Lung (tissue), 12 donors: ENCODE measurements around the gene ARAP1. TPM values are rescaled to one million over a fixed set of nuclear protein-coding genes. Genes with fewer than 3 reads are reported as not detected.

ENCODE experiments used
- ATAC-seq: fragments of 200-7000 bp; cut with Tn5 transposase; one replicate; pipeline ENCODE4 v1.9.1; 2020; ENCODE audit warnings: moderate number of reproducible peaks; ENCODE audit not compliant: insufficient read depth, low FRiP score
- DNase-seq, 3 donors: peaks; one replicate each; pipeline ENCODE4 v3.0.0-alpha.2; 2013 to 2017
- H3K27ac ChIP-seq, 2 donors: one replicate each; pipeline ENCODE4 v1.5.1; 2013; ENCODE audit warnings: mild to moderate bottlenecking in 2 of 2, moderate library complexity in 2 of 2, control low read depth in 1 of 2, inconsistent platforms in 1 of 2, low read depth in 1 of 2, low read length in 1 of 2
- H3K27me3 ChIP-seq, 3 donors: one replicate each; pipeline ENCODE4 v1.5.1; 2013; ENCODE audit warnings: low read length in 2 of 3; ENCODE audit not compliant: control insufficient read depth in 3 of 3, insufficient read depth in 3 of 3
- H3K36me3 ChIP-seq, 4 donors: one replicate each; pipeline ENCODE4 v1.5.1; 2013; ENCODE audit warnings: low read length in 4 of 4, mild to moderate bottlenecking in 1 of 4, moderate library complexity in 1 of 4; ENCODE audit not compliant: control insufficient read depth in 4 of 4, insufficient read depth in 4 of 4
- H3K4me1 ChIP-seq, 5 donors: one replicate each; pipeline ENCODE4 v1.5.1; 2013; ENCODE audit warnings: low read length in 5 of 5, mild to moderate bottlenecking in 2 of 5, moderate library complexity in 1 of 5; ENCODE audit not compliant: control insufficient read depth in 5 of 5, insufficient read depth in 5 of 5
- H3K4me3 ChIP-seq: one replicate; pipeline ENCODE4 v1.5.1; 2013; ENCODE audit warnings: mild to moderate bottlenecking, control low read depth, moderate library complexity
- H3K9ac ChIP-seq, 2 donors: one replicate each; pipeline ENCODE4 v1.5.1; 2013; ENCODE audit warnings: low read length in 2 of 2, control low read depth in 1 of 2; ENCODE audit not compliant: insufficient read depth in 1 of 2
- H3K9me3 ChIP-seq, 4 donors: one replicate each; pipeline ENCODE4 v1.5.1; 2013; ENCODE audit warnings: low read length in 3 of 4, mild to moderate bottlenecking in 1 of 4, moderate library complexity in 1 of 4; ENCODE audit not compliant: control insufficient read depth in 4 of 4, insufficient read depth in 3 of 4
- WGBS, 2 donors: extraction: QIAGEN DNeasy Blood & Tissue Kit; methylation state at CpG; one replicate each; pipeline ENCODE4 v1.1.7; 2013; 5-methylcytosine and 5-hydroxymethylcytosine counted together
- polyA plus RNA-seq, 2 donors: library from polyadenylated mRNA; stranded (reverse); fragments of 200-250 nt; gene quantifications; one replicate each; pipeline ENCODE4 v1.2.1, GENCODE V29; 2013
- total RNA-seq, 2 donors: library from RNA; depleted of rRNA in 1 of 2; stranded (reverse); fragments of >200 nt in 1 of 2; gene quantifications; one replicate each; pipeline ENCODE4 v1.2.1, GENCODE V29; 2014 to 2021
- TF ChIP-seq, protein P1 (sequence below): IDR thresholded peaks from 2 replicates; pipeline ENCODE4 v1.5.1; 2012; ENCODE audit warnings: mild to moderate bottlenecking; ENCODE audit errors: control extremely low read depth, extremely low read depth
- donor health status: control.
- donor health status: control.
- donor health status: Bipolar disorder and iron deficiency.
- donor health status: healthy.
- donor health status: DM: yes; HTN: yes; CAD: no.

The ARAP1 gene
- total and polyA plus RNA-seq, 4 donors = 134 to 218 (median 173) TPM

DNA sequence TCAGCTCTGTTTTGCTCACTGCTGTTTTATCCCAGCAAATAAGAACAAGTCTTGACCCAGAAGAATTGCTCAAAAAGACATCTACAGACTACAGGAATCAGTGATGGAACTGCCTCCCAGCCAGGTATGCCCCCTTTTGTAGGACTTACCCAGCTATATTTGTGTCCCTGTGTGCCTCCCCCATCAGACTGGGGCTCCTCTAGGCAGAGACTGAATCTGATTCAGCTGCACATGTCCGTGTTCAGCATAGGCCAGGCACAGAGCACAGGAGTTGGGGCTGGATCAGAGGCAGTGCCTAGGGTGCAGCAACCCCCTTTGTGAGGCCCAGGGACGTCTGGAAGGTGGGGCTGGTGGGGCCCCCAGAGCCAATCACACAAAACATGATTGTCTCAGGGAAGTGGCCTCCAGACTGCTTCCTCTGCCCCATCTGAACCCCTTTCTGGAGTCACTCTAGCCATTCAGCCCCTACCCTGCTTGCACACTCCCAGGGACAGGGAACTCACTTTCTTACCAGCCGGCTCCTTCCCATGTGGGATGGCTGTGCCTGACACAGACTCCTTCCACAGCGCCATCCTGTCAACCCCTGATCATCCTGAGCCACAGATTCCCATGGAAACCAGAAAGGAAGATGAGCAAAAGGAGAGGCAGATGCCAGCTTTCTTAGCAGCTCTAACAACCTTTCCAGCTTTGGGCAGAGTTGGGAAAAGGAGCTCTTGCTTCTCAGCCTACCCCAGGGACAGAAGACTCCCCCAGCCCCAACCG lies 102.8 kb downstream of the ARAP1 start:
- H3K9me3 ChIP-seq = no peaks in the 10 kb centered on the region
- ATAC-seq = no peak
- no peaks in the 10 kb centered on the region for H3K36me3 ChIP-seq
- H3K4me3 ChIP-seq = no peak overlapping the region
- H3K4me1 ChIP-seq = peaks cover 0 to 3% (median 0%) of the 10 kb centered on the region in 5 donors
- 74 to 75% methylated on average over 5 of the region's 5 CpGs for WGBS, 2 donors
- H3K27me3 ChIP-seq = peaks cover 0 to 3% (median 0%) of the 10 kb centered on the region in 3 donors
- no peak overlapping the region for H3K9ac ChIP-seq
- TF ChIP-seq, protein P1, sequence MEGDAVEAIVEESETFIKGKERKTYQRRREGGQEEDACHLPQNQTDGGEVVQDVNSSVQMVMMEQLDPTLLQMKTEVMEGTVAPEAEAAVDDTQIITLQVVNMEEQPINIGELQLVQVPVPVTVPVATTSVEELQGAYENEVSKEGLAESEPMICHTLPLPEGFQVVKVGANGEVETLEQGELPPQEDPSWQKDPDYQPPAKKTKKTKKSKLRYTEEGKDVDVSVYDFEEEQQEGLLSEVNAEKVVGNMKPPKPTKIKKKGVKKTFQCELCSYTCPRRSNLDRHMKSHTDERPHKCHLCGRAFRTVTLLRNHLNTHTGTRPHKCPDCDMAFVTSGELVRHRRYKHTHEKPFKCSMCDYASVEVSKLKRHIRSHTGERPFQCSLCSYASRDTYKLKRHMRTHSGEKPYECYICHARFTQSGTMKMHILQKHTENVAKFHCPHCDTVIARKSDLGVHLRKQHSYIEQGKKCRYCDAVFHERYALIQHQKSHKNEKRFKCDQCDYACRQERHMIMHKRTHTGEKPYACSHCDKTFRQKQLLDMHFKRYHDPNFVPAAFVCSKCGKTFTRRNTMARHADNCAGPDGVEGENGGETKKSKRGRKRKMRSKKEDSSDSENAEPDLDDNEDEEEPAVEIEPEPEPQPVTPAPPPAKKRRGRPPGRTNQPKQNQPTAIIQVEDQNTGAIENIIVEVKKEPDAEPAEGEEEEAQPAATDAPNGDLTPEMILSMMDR = no peak
- DNase-seq = no peak
- no peak overlapping the region for H3K27ac ChIP-seq

DNA sequence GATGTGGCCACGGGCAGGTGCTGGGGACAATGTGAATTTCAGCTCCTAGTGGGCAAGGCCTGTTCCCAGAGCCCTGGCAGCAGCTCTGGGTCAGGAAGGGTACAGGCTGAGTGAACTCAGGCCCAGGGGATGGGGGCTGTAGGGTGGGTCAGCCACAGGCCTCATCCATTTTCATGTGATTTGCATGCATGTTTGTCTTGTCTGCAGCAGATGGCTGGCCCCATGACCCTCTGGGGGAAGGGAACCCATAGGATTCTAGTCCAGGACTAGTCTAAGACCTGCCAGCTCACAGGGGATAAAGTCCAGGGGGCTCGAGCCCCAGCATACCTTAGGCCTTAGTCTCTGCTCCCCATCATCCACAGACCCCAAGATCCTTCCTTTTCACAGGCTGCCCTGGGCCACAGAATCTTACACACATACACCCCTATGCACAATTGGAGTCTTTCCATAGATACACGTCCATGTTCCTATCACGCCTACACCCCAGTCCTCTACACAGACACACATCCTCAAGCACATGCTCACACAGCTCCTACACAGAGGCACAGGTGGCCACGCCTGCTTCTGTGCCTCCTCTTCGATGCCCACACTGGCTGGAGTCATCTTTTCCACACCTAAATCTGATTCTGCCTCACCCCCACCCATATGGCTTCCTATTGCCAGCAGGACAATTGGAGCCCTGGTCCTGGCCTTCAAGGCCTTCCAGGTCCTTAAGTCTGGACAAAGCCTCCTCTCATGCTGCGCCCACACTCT lies 103.6 kb downstream of the ARAP1 start:
- Histone ChIP-seq H3K9me3 (no peaks in the 10 kb centered on the region), H3K27me3 (peaks cover 0 to 4% (median 0%) of the 10 kb centered on the region in 3 donors), H3K27ac (no peak overlapping the region), H3K4me3 (no peak overlapping the region), H3K4me1 (no peaks in the 10 kb centered on the region), H3K36me3 (no peaks in the 10 kb centered on the region), H3K9ac (no peak overlapping the region)
- WGBS, 2 donors = 88 to 91% methylated on average over 7 of the region's 7 CpGs
- TF ChIP-seq, protein P1 = no peak
- DNase-seq = no peak
- ATAC-seq = no peak

DNA sequence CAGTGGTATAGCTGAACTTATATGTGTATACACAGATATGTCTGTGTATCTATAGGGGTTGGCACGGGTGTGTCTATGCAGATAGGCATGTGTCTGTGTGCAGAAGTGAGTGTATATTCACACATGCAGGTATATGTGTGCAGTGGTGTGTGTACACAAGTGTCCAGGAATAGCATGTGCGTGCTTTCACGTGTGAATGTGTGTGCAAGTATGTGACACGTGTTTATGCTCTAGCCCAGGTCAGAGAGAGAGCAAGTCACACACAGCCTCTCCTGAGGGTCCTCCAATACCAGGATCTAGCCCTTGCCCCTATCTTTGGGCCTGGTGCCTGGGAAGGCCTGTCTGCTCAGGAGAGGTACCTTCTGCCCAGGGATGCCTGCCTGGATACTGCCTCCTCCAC lies 104.3 kb downstream of the ARAP1 start:
- H3K9ac ChIP-seq = no peak overlapping the region
- peaks cover 0 to 4% (median 0%) of the 10 kb centered on the region in 5 donors for H3K4me1 ChIP-seq
- WGBS, 2 donors = 93 to 96% methylated on average over 4 of the region's 4 CpGs
- H3K9me3 ChIP-seq = no peaks in the 10 kb centered on the region
- ATAC-seq (no peak), DNase-seq (no peak)
- H3K36me3 ChIP-seq = no peaks in the 10 kb centered on the region
- H3K27ac ChIP-seq = no peak overlapping the region
- H3K4me3 ChIP-seq = no peak overlapping the region
- TF ChIP-seq, protein P1 = no peak
- H3K27me3 ChIP-seq = peaks cover 0 to 5% (median 0%) of the 10 kb centered on the region in 3 donors
